SK-N-SH (cell line): ENCODE results near the gene CDK10. TPM values are rescaled to one million over a fixed set of nuclear protein-coding genes. Genes with fewer than 3 reads are reported as not detected.

Experiments used
- CTCF ChIA-PET: fragments of 300-600, 350-600 bp; formaldehyde crosslinking; extraction: SDS; loops from one replicate; lab custom pipeline; 2021; lab: Yijun Ruan, JAX
- POLR2A ChIA-PET: fragments of 350-600 bp; sonication (Branson Sonifier 250); formaldehyde crosslinking; extraction: SDS; loops from one replicate; lab custom pipeline; 2020; ENCODE audit warnings: antibody characterized with exemption, inconsistent platforms; lab: Yijun Ruan, JAX
- DNase-seq: peaks from one replicate; pipeline ENCODE4 v3.0.0; 2012
- H2AFZ ChIP-seq: fragments of 200-600 bp; sonication (generic); 2 replicates; pipeline ENCODE4 v1.8.1; 2016; ENCODE audit warnings: antibody characterized with exemption, mild to moderate bottlenecking, low read depth
- H3F3A ChIP-seq: fragments of 200-600 bp; sonication (generic); replicated peaks from 2 replicates; pipeline ENCODE3; 2016; ENCODE audit warnings: antibody characterized with exemption, mild to moderate bottlenecking; ENCODE audit not compliant: insufficient read depth
- H3K27ac ChIP-seq, 2 experiments: fragments of 200-500 bp in 1 of 2; fragments of 200-600 bp in 1 of 2; sonication (Bioruptor generic) in 1 of 2; sonication (generic), shearing (Covaris generic) in 1 of 2; 2 replicates each; pipeline versions ENCODE4 v1.5.1 to v1.6.1; 2014 to 2016; ENCODE audit warnings: low read depth in 2 of 2, inconsistent platforms in 1 of 2, low read length in 1 of 2, mild to moderate bottlenecking in 1 of 2, mixed read lengths in 1 of 2
- H3K27me3 ChIP-seq: fragments of 200-600 bp; sonication (generic), shearing (Covaris generic); 2 replicates; pipeline ENCODE4 v1.6.1; 2016; ENCODE audit warnings: mixed run types; ENCODE audit not compliant: insufficient read depth
- H3K36me3 ChIP-seq, 2 experiments: fragments of 200-500 bp in 1 of 2; fragments of 200-600 bp in 1 of 2; sonication (Bioruptor generic) in 1 of 2; sonication (generic) in 1 of 2; replicated peaks in 1 of 2; 2 replicates each; pipeline versions ENCODE3 to v1.5.1; 2014 to 2016; ENCODE audit warnings: low read length in 1 of 2, mild to moderate bottlenecking in 1 of 2; ENCODE audit not compliant: insufficient read depth in 2 of 2, control insufficient read depth in 1 of 2
- H3K4me1 ChIP-seq, 2 experiments: fragments of 200-500 bp in 1 of 2; fragments of 200-600 bp in 1 of 2; sonication (Bioruptor generic) in 1 of 2; sonication (generic), shearing (Covaris generic) in 1 of 2; 2 replicates each; pipeline versions ENCODE4 v1.5.1 to v1.6.1; 2014 to 2016; ENCODE audit warnings: low read depth in 1 of 2, low read length in 1 of 2, mixed run types in 1 of 2; ENCODE audit not compliant: insufficient read depth in 2 of 2, control insufficient read depth in 1 of 2
- H3K4me2 ChIP-seq: fragments of 200-600 bp; sonication (generic), shearing (Covaris generic); 2 replicates; pipeline ENCODE4 v1.6.1; 2017; ENCODE audit warnings: mixed run types
- H3K4me3 ChIP-seq, 2 experiments: fragments of 200-500 bp in 1 of 2; fragments of 200-600 bp in 1 of 2; sonication (Bioruptor generic) in 1 of 2; sonication (generic), shearing (Covaris generic) in 1 of 2; 2 replicates each; pipeline versions ENCODE4 v1.5.1 to v1.8.1; 2014 to 2016; ENCODE audit warnings: low read depth in 2 of 2, inconsistent platforms in 1 of 2, low read length in 1 of 2, mild to moderate bottlenecking in 1 of 2, mixed read lengths in 1 of 2, moderate library complexity in 1 of 2
- H3K79me2 ChIP-seq: fragments of 200-600 bp; sonication (generic); 2 replicates; pipeline ENCODE4 v1.8.1; 2017; ENCODE audit warnings: mild to moderate bottlenecking; ENCODE audit not compliant: insufficient read depth
- H3K9ac ChIP-seq: fragments of 200-600 bp; sonication (generic); 2 replicates; pipeline ENCODE4 v1.6.1; 2017; ENCODE audit warnings: mixed run types
- H3K9me2 ChIP-seq: fragments of 200-600 bp; sonication (generic); 2 replicates; pipeline ENCODE4 v1.6.1; 2017; ENCODE audit warnings: mixed run types
- H3K9me3 ChIP-seq: fragments of 200-600 bp; sonication (generic); 2 replicates; pipeline ENCODE4 v1.6.1; 2017; ENCODE audit warnings: mixed run types, mild to moderate bottlenecking, moderate library complexity
- H4K20me1 ChIP-seq: fragments of 200-600 bp; sonication (generic); 2 replicates; pipeline ENCODE4 v1.6.1; 2017; ENCODE audit warnings: mild to moderate bottlenecking, mixed run types; ENCODE audit not compliant: insufficient read depth
- EZH2phosphoT487 ChIP-seq: fragments of 200-600 bp; sonication (generic); IDR thresholded peaks from 2 replicates; pipeline ENCODE4 v1.6.1; 2017; ENCODE audit warnings: low read depth, mixed run types, mild to moderate bottlenecking, antibody characterized with exemption, moderate library complexity, borderline replicate concordance
- FOSL2 ChIP-seq: IDR thresholded peaks from 2 replicates; pipeline ENCODE4 v1.4.0; 2012; ENCODE audit warnings: low read depth, mild to moderate bottlenecking, moderate library complexity, borderline replicate concordance
- FOXJ3 ChIP-seq: sonication (generic); formaldehyde crosslinking; IDR thresholded peaks from 2 replicates; pipeline ENCODE4 v1.5.1; 2020; ENCODE audit warnings: mild to moderate bottlenecking, missing genetic modification reagents
- FOXM1 ChIP-seq: IDR thresholded peaks from 2 replicates; pipeline ENCODE4 v1.4.0; 2012; ENCODE audit warnings: low read depth, mild to moderate bottlenecking
- GATA2 ChIP-seq: sonication (generic); formaldehyde crosslinking; IDR thresholded peaks from 2 replicates; pipeline ENCODE4 v1.5.0; 2020; ENCODE audit warnings: mild to moderate bottlenecking, missing genetic modification reagents
- JUND ChIP-seq: IDR thresholded peaks from 2 replicates; pipeline ENCODE4 v1.4.0; 2012
- MEF2A ChIP-seq: IDR thresholded peaks from 2 replicates; pipeline ENCODE4 v1.4.0; 2012; ENCODE audit warnings: low read depth, borderline replicate concordance
- POLR2AphosphoS5 ChIP-seq: IDR thresholded peaks from 2 replicates; pipeline ENCODE4 v1.6.1; 2012; ENCODE audit warnings: low read depth, low read length
- REST ChIP-seq: IDR thresholded peaks from 2 replicates; pipeline ENCODE4 v1.6.1; 2012; ENCODE audit warnings: mild to moderate bottlenecking, low read depth, low read length, moderate library complexity
- SIN3A ChIP-seq: IDR thresholded peaks from 2 replicates; pipeline ENCODE4 v1.6.1; 2012; ENCODE audit warnings: low read depth, mild to moderate bottlenecking, low read length, moderate library complexity, borderline replicate concordance
- TCF12 ChIP-seq: IDR thresholded peaks from 2 replicates; pipeline ENCODE4 v1.4.0; 2012
- YY1 ChIP-seq: IDR thresholded peaks from 2 replicates; pipeline ENCODE4 v1.4.0; 2012; ENCODE audit warnings: low read depth, mild to moderate bottlenecking
- WGBS: methylation state at CpG from one replicate; pipeline ENCODE4 v1.1.6; 2017; ENCODE audit warnings: low lambda C conversion rate; 5-methylcytosine and 5-hydroxymethylcytosine counted together
- polyA plus RNA-seq, 3 experiments: library from polyadenylated mRNA; depleted of rRNA; stranded (reverse); fragments of >200 nt; gene quantifications; 2 replicates each; pipeline ENCODE4 v1.2.3, GENCODE V29; 2012
- TF ChIP-seq, protein P1 (sequence below): IDR thresholded peaks from 2 replicates; pipeline ENCODE4 v1.4.0; 2012; ENCODE audit warnings: low read depth, borderline replicate concordance
- TF ChIP-seq, protein P2 (sequence below): fragments of 150-350 bp; IDR thresholded peaks from 2 replicates; pipeline ENCODE4 v1.6.1; 2016; ENCODE audit warnings: mild to moderate bottlenecking, low read depth, low read length
- TF ChIP-seq, protein P3 (sequence below): IDR thresholded peaks from 2 replicates; pipeline ENCODE4; 2012
- TF ChIP-seq, protein P4 (sequence below): IDR thresholded peaks from 2 replicates; pipeline ENCODE4 v1.4.0; 2012; ENCODE audit warnings: low read depth
- TF ChIP-seq, protein P5 (sequence below): fragments of 200-600 bp; sonication (generic); IDR thresholded peaks from 2 replicates; pipeline ENCODE4 v1.6.1; 2017; ENCODE audit warnings: antibody characterized with exemption, mild to moderate bottlenecking, moderate library complexity

CDK10 gene
- polyA plus RNA-seq, 1 of the 3 experiments (the other 2 are of a cell fraction), result 84.7 TPM

GRCh38 chr16:89678258-89678657 is 8.2 kb upstream of the CDK10 start:
- Histone ChIP-seq H3K27me3 (no peaks in the 10 kb centered on the region), H2AFZ (no peak overlapping the region), H3F3A (no peaks in the 10 kb centered on the region), H3K9ac (no peak overlapping the region), H4K20me1 (no peaks in the 10 kb centered on the region), H3K79me2 (no peaks in the 10 kb centered on the region), H3K36me3 (no peaks in the 10 kb centered on the region), H3K9me3 (peaks cover 14% of the 10 kb centered on the region; the same call in 1 of the 2 replicates), H3K27ac (no peak overlapping the region), H3K9me2 (no peaks in the 10 kb centered on the region), H3K4me1 (no peaks in the 10 kb centered on the region), H3K4me3 (no peak overlapping the region), H3K4me2 (no peak overlapping the region)
- TF ChIP-seq SIN3A, result no peak
- peak; percentile 33; the same call in 1 of the 2 replicates for TF ChIP-seq YY1
- ChIA-PET POLR2A (no interaction called here), CTCF (no interaction called here)
- 84% methylated on average over 2 of the region's 2 CpGs for WGBS
- no peak for DNase-seq

DNA sequence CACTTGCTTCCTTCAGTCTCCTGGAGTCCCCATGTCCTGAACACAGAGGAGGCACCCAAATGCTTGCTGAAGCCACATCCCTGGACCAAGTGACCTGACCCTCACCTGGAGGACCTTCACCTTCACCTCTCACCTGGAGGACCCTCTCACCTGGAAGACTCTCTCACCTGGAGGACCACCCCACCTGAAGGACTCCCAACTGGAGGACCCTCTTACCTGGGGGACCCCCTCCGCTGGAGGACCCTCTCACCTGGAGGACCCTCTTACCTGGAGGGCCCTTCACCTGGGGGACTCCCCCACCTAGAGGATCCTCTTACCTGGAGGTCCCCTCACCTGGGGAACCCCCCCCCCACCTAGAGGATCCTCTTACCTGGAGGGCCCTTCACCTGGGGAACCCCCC is 573 bp upstream of the CDK10 start:
- ChIA-PET POLR2A (interaction anchor here (1.0 to 1.5 kb wide), 6 partner anchors 9 to 120 kb away, joined by 3 to 10 read pairs (median 4); no protein-coding TSS in a partner anchor), CTCF (interaction anchor here (0.7 to 2.3 kb wide), 5 partner anchors 15 to 224 kb away, joined by 3 to 22 read pairs (median 3); partner anchors contain the start of gene SPATA2L)
- Histone ChIP-seq H3K4me3 (no peak overlapping the region), H3K9ac (no peak overlapping the region), H3K79me2 (peaks cover 36% of the 10 kb centered on the region), H2AFZ (no peak overlapping the region), H4K20me1 (no peaks in the 10 kb centered on the region), H3K27ac (no peak overlapping the region), H3K4me1 (peaks cover 4 to 7% of the 10 kb centered on the region in 2 experiments; a peak in 1 of 4 replicates), H3K36me3 (peaks cover 7 to 8% of the 10 kb centered on the region in 2 experiments), H3K27me3 (no peaks in the 10 kb centered on the region), H3K9me3 (no peaks in the 10 kb centered on the region), H3F3A (peaks cover 3% of the 10 kb centered on the region), H3K4me2 (no peak overlapping the region), H3K9me2 (no peaks in the 10 kb centered on the region)
- DNase-seq, result no peak
- TF ChIP-seq, protein P1, sequence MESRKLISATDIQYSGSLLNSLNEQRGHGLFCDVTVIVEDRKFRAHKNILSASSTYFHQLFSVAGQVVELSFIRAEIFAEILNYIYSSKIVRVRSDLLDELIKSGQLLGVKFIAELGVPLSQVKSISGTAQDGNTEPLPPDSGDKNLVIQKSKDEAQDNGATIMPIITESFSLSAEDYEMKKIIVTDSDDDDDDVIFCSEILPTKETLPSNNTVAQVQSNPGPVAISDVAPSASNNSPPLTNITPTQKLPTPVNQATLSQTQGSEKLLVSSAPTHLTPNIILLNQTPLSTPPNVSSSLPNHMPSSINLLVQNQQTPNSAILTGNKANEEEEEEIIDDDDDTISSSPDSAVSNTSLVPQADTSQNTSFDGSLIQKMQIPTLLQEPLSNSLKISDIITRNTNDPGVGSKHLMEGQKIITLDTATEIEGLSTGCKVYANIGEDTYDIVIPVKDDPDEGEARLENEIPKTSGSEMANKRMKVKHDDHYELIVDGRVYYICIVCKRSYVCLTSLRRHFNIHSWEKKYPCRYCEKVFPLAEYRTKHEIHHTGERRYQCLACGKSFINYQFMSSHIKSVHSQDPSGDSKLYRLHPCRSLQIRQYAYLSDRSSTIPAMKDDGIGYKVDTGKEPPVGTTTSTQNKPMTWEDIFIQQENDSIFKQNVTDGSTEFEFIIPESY, result no peak
- no peak for TF ChIP-seq REST
- TF ChIP-seq FOSL2, result no peak
- no peak for TF ChIP-seq POLR2AphosphoS5
- TF ChIP-seq, protein P2, sequence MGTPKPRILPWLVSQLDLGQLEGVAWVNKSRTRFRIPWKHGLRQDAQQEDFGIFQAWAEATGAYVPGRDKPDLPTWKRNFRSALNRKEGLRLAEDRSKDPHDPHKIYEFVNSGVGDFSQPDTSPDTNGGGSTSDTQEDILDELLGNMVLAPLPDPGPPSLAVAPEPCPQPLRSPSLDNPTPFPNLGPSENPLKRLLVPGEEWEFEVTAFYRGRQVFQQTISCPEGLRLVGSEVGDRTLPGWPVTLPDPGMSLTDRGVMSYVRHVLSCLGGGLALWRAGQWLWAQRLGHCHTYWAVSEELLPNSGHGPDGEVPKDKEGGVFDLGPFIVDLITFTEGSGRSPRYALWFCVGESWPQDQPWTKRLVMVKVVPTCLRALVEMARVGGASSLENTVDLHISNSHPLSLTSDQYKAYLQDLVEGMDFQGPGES, result no peak
- TF ChIP-seq TCF12, result no peak
- TF ChIP-seq GATA2, result no peak
- TF ChIP-seq, protein P3, sequence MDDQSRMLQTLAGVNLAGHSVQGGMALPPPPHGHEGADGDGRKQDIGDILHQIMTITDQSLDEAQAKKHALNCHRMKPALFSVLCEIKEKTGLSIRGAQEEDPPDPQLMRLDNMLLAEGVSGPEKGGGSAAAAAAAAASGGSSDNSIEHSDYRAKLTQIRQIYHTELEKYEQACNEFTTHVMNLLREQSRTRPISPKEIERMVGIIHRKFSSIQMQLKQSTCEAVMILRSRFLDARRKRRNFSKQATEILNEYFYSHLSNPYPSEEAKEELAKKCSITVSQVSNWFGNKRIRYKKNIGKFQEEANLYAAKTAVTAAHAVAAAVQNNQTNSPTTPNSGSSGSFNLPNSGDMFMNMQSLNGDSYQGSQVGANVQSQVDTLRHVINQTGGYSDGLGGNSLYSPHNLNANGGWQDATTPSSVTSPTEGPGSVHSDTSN, result no peak
- TF ChIP-seq MEF2A, result no peak
- no peak for TF ChIP-seq JUND
- TF ChIP-seq FOXJ3 (CRISPR knock-in tag), result no peak
- TF ChIP-seq, protein P4, sequence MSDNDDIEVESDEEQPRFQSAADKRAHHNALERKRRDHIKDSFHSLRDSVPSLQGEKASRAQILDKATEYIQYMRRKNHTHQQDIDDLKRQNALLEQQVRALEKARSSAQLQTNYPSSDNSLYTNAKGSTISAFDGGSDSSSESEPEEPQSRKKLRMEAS, result no peak
- no peak for TF ChIP-seq FOXM1
- TF ChIP-seq, protein P5, sequence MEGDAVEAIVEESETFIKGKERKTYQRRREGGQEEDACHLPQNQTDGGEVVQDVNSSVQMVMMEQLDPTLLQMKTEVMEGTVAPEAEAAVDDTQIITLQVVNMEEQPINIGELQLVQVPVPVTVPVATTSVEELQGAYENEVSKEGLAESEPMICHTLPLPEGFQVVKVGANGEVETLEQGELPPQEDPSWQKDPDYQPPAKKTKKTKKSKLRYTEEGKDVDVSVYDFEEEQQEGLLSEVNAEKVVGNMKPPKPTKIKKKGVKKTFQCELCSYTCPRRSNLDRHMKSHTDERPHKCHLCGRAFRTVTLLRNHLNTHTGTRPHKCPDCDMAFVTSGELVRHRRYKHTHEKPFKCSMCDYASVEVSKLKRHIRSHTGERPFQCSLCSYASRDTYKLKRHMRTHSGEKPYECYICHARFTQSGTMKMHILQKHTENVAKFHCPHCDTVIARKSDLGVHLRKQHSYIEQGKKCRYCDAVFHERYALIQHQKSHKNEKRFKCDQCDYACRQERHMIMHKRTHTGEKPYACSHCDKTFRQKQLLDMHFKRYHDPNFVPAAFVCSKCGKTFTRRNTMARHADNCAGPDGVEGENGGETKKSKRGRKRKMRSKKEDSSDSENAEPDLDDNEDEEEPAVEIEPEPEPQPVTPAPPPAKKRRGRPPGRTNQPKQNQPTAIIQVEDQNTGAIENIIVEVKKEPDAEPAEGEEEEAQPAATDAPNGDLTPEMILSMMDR, result no peak
- TF ChIP-seq EZH2phosphoT487, result no peak
- 100% methylated on average over 1 of the region's 1 CpG for WGBS
